D721Med (cell line): ENCODE data around the gene TGM3.

Source experiments
- DNase-seq: peaks from one replicate; pipeline ENCODE4 v3.0.0; 2011; ENCODE audit warnings: low spot score; ENCODE audit not compliant: insufficient read length
- FAIRE-seq: peaks from 2 replicates; lab custom pipeline; 2011; peaks lifted over from hg19 to GRCh38; lab: Jason Lieb, UNC
- CTCF ChIP-seq: IDR thresholded peaks from 2 replicates; pipeline ENCODE4 v1.5.1; 2012; ENCODE audit warnings: mild to moderate bottlenecking, control low read depth; ENCODE audit not compliant: insufficient read depth; ENCODE audit errors: missing control alignments

The TGM3 gene

DNA sequence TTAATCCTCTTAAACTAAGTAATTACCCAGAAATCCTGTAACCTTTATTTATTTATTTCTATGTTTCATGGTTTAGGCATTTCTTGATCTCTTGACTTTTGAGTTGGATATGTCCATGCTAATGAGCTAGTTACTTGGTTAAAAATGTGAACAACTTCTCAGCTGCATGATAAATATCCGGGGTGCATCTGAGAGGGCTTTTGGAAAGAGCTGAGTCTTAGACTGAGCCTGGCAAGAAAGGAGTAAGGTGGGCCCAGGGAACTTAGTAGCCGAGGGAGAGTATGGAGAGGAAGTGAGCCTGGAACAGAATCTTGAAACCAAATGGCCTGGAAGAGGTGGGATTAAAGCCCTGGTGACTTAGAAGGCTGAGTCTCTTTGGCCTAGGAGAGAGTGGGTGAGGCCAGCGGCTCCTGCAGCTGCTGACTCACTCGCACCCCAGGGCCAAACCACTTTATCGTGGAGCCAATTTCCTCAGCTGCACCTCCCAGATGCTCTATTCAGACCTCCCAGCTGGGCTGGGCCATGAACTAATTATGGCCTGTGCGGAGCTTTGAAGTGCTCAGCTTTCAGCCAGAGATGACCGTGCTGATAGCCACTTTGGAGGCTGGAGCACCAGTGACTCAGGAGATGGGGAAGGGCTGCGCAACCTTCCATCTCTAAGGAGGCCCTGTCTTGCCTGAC, 19.1 kb downstream of the TGM3 start:
- TF ChIP-seq CTCF, result no peak
- FAIRE-seq, result no peak
- no peak for DNase-seq

DNA sequence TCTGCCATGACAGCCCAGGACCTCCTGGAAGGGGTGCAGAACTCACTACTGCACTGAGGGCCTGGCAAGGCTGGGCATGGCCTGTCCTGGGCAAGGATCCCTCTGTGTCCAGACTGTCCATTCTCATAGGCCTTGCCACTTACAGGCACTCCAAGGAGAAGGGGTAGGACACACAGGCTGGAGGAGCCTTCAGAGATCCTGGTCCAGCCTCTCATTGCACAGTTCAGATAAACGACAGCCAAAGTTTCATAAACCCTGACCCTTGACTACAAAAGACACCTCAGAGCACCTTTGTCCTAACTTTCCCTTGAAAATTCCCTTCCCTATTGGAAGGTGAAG, 19.6 kb downstream of the TGM3 start:
- DNase-seq, result no peak
- FAIRE-seq, result no peak
- TF ChIP-seq CTCF, result no peak

DNA sequence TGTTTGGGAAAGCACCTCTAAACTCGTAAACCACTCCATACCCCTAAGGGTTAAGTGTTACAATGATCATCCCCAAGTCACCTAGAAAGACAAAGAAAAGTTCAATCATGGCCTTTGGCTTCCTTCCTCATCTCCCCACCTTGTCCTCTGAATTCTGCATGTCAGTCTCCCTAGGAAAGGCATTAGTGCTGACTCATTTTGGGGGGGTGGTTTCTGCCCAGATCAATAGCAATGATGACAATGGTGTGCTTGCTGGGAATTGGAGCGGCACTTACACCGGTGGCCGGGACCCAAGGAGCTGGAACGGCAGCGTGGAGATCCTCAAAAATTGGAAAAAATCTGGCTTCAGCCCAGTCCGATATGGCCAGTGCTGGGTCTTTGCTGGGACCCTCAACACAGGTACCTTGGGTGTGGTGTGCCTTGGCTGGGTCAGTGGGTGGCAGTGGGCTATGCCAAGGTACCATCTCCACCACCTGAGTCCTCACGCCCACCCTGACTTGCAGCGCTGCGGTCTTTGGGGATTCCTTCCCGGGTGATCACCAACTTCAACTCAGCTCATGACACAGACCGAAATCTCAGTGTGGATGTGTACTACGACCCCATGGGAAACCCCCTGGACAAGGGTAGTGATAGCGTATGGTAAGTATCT, 21.2 kb downstream of the TGM3 start:
- FAIRE-seq, result no peak
- DNase-seq, result no peak
- no peak for TF ChIP-seq CTCF

GRCh38 chr20:2320813-2321658, 25.2 kb downstream of the TGM3 start:
- FAIRE-seq, result no peak
- DNase-seq, result no peak
- no peak for TF ChIP-seq CTCF

GRCh38 chr20:2323051-2323450, 27.2 kb downstream of the TGM3 start:
- FAIRE-seq (no peak), DNase-seq (no peak)
- TF ChIP-seq CTCF, result no peak

- TF ChIP-seq CTCF, result no peak
- DNase-seq (no peak), FAIRE-seq (no peak)
Measured at GRCh38 chr20:2326046-2326445, 30.2 kb downstream of the TGM3 start.
